HFF-Myc (cell line): ENCODE measurements around the gene ARHGAP31.
"Not testable (repeated sequence)": the region's sequence is repeated elsewhere in the genome, so short reads cannot be mapped to it uniquely, and the experiment has no call there.

Experiments used
- DNase-seq: peaks from one replicate; pipeline ENCODE4 v3.0.0-alpha.2; 2011; ENCODE audit warnings: low read depth; ENCODE audit errors: extremely low read depth
- H3K4me3 ChIP-seq: replicated peaks from 2 replicates; pipeline ENCODE4 v1.5.1; 2011; ENCODE audit warnings: low read depth, mild to moderate bottlenecking, control low read depth, low read length
- TF ChIP-seq, protein P1 (sequence below): IDR thresholded peaks from 2 replicates; pipeline ENCODE4 v1.5.1; 2012; ENCODE audit warnings: mild to moderate bottlenecking, low read depth, low read length, control low read depth; ENCODE audit errors: missing control alignments

Gene ARHGAP31

DNA sequence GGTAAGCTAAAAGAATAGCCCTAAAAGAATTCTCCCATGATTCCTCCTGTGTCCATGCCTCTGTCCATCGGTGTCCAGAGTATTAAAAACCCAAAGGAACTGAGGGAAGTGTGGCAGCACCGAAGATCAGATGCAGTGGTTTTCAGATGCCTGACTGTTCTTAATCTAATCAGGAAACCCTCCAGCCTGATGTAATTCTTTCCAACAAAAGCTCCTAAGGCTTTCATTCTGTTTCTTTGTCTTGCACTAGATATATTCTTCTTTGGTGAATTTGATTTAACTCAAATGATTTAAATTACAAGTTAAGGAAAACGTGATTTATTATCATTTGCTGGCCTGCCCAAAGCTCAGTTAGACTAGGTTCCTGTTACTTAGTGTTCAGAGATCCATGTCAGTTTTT lies 71.2 kb downstream of the ARHGAP31 start:
- DNase-seq, result no peak
- TF ChIP-seq, protein P1, sequence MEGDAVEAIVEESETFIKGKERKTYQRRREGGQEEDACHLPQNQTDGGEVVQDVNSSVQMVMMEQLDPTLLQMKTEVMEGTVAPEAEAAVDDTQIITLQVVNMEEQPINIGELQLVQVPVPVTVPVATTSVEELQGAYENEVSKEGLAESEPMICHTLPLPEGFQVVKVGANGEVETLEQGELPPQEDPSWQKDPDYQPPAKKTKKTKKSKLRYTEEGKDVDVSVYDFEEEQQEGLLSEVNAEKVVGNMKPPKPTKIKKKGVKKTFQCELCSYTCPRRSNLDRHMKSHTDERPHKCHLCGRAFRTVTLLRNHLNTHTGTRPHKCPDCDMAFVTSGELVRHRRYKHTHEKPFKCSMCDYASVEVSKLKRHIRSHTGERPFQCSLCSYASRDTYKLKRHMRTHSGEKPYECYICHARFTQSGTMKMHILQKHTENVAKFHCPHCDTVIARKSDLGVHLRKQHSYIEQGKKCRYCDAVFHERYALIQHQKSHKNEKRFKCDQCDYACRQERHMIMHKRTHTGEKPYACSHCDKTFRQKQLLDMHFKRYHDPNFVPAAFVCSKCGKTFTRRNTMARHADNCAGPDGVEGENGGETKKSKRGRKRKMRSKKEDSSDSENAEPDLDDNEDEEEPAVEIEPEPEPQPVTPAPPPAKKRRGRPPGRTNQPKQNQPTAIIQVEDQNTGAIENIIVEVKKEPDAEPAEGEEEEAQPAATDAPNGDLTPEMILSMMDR, result no peak
- no peak overlapping the region for H3K4me3 ChIP-seq

GRCh38 chr3:119367000-119367399 lies 72.8 kb downstream of the ARHGAP31 start:
- no peak for DNase-seq
- TF ChIP-seq, protein P1, result no peak
- H3K4me3 ChIP-seq, result no peak overlapping the region

- TF ChIP-seq, protein P1, result no peak
- H3K4me3 ChIP-seq, result no peak overlapping the region
- no peak for DNase-seq
These were observed 74.1 kb downstream of the ARHGAP31 start for GRCh38 chr3:119368298-119368697.

DNA sequence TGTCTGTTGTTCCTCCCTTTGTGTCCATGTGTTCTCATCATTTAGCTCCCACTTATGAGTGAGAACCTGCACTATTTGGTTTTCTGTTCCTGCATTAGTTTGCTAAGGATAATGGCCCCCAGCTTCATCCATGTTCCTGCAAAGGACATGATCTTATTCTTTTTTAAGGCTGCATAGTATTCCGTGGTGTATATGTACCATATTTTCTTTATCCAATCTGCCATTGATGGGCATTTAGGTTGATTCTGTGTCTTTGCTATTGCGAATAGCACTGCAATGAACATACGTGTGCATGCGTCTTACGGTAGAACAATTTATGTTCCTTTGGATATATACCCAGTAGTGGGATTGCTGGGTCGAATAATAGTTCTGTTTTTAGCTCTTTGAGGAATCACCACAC lies 77.6 kb downstream of the ARHGAP31 start:
- H3K4me3 ChIP-seq, DNase-seq: not testable (repeated sequence)

DNA sequence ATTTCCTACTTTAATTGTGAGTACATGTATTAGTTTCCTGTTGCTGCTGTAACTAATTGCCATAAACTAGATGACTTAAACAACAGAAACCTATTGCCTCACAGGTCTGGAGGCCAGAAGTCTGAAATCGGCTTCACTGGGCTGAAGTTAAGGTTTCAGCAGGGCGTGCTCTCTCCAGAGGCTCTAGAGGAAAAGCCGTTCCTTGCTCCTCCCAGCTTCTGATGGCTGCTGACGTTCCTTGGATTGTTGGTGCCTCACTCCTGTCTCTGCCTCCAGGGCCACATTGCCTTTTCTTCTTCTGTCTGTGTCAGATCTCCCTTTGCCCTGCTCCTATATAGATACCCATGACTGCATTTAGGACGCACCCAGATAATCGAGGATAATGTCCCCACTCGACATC lies 80.9 kb downstream of the ARHGAP31 start:
- TF ChIP-seq, protein P1, result no peak
- no peak for DNase-seq
- no peak overlapping the region for H3K4me3 ChIP-seq

GRCh38 chr3:119375510-119375909 lies 81.3 kb downstream of the ARHGAP31 start:
- no peak for DNase-seq
- no peak overlapping the region for H3K4me3 ChIP-seq
- TF ChIP-seq, protein P1, result no peak

- no peak overlapping the region for H3K4me3 ChIP-seq
- no peak for DNase-seq
- TF ChIP-seq, protein P1, result no peak
These were observed 82.6 kb downstream of the ARHGAP31 start for GRCh38 chr3:119376758-119377157.
